CD4-positive, alpha-beta T cell (primary cell): ENCODE measurements around the gene HTR3C. TPM values are rescaled to one million over a fixed set of nuclear protein-coding genes. Genes with fewer than 3 reads are reported as not detected.

Experiments
- ATAC-seq: fragments of 200-7000 bp; cut with Tn5 transposase; one replicate; pipeline ENCODE4 v1.10.0; 2022; ENCODE audit warnings: mild to moderate bottlenecking; ENCODE audit not compliant: poor library complexity
- CTCF ChIA-PET: fragments of 350-600 bp; sonication (Branson Sonifier 250); formaldehyde crosslinking; loops from one replicate; lab custom pipeline; 2021; ENCODE audit warnings: antibody characterized with exemption, inconsistent platforms; lab: Charles Lee
- POLR2A ChIA-PET: fragments of 350-600 bp; sonication (Branson Sonifier 250); formaldehyde crosslinking; loops from one replicate; lab custom pipeline; 2021; ENCODE audit warnings: antibody characterized with exemption, inconsistent platforms; lab: Charles Lee
- DNase-seq, 14 experiments: peaks; one replicate each; pipeline ENCODE4 v3.0.0-alpha.2; 2013 to 2020; ENCODE audit warnings: mixed read lengths in 2 of 14
- H3K27ac ChIP-seq, 2 donors: one replicate each; pipeline versions ENCODE4 v1.5.1 to v1.7.0; 2013; ENCODE audit warnings: low read length in 2 of 2, low read depth in 1 of 2, mild to moderate bottlenecking in 1 of 2
- H3K27me3 ChIP-seq, 2 experiments: 1 replicate in 1 of 2; 2 replicates in 1 of 2; pipeline versions ENCODE4 v1.6.1 to v1.7.0; 2013; ENCODE audit warnings: low read length in 2 of 2, control low read depth in 1 of 2, mild to moderate bottlenecking in 1 of 2, moderate library complexity in 1 of 2; ENCODE audit not compliant: insufficient read depth in 2 of 2, control insufficient read depth in 1 of 2
- H3K36me3 ChIP-seq: one replicate; pipeline ENCODE4 v1.6.1; 2013; ENCODE audit warnings: low read length, control low read depth; ENCODE audit not compliant: insufficient read depth
- H3K4me1 ChIP-seq: one replicate; pipeline ENCODE4 v1.6.1; 2013; ENCODE audit warnings: low read length, control low read depth; ENCODE audit not compliant: insufficient read depth
- H3K4me3 ChIP-seq: one replicate; pipeline ENCODE4 v1.5.1; 2013; ENCODE audit warnings: mild to moderate bottlenecking, low read length, moderate library complexity
- H3K9me3 ChIP-seq, 2 experiments: 1 replicate in 1 of 2; 2 replicates in 1 of 2; pipeline versions ENCODE4 v1.6.1 to v1.7.0; 2013; ENCODE audit warnings: low read length in 2 of 2, mild to moderate bottlenecking in 2 of 2, control low read depth in 1 of 2, moderate library complexity in 1 of 2; ENCODE audit not compliant: control insufficient read depth in 1 of 2, insufficient read depth in 1 of 2
- H3K27ac Mint-ChIP-seq: one replicate; pipeline ENCODE4 v1.8.0; 2020; ENCODE audit warnings: mixed read lengths
- H3K27me3 Mint-ChIP-seq: one replicate; pipeline ENCODE4 v1.8.0; 2021; ENCODE audit warnings: mixed read lengths
- H3K36me3 Mint-ChIP-seq: one replicate; pipeline ENCODE4 v1.8.0; 2021; ENCODE audit warnings: low read depth, mixed read lengths
- H3K4me1 Mint-ChIP-seq: one replicate; pipeline ENCODE4 v1.8.0; 2021; ENCODE audit warnings: low read depth, mixed read lengths
- H3K4me3 Mint-ChIP-seq: one replicate; pipeline ENCODE4 v1.8.0; 2020; ENCODE audit warnings: mild to moderate bottlenecking, mixed read lengths
- H3K9me3 Mint-ChIP-seq: one replicate; pipeline ENCODE4 v1.8.0; 2020; ENCODE audit warnings: mixed read lengths
- CTCF ChIP-seq: fragments of 200-600 bp; IDR thresholded peaks from one replicate; pipeline ENCODE4 v1.8.0; 2022; ENCODE audit warnings: antibody characterized with exemption, mild to moderate bottlenecking
- intact Hi-C, 2 experiments: fragments of 100-400 bp; cut with DNase I in 1 of 2; cut with micrococcal nuclease in 1 of 2; formaldehyde crosslinking; loops; one replicate each; pipeline versions ENCODE4 v1.15.1 to v1.9.0; 2023 to 2025; cut with DNase I, micrococcal nuclease
- total RNA-seq, 174 experiments: library from RNA in 2 of 174; stranded (reverse) in 2 of 174; gene quantifications; one replicate each; pipeline ENCODE4 v1.2.3 and lab custom pipeline; 2021 to 2026

The HTR3C gene
- total RNA-seq, 2 experiments from 2014 or later: not detected

- POLR2A ChIA-PET: no interaction called here
- Mint-ChIP-seq H3K27ac (no peak overlapping the region), H3K36me3 (no peaks in the 10 kb centered on the region), H3K4me1 (no peaks in the 10 kb centered on the region), H3K27me3 (no peaks in the 10 kb centered on the region), H3K9me3 (no peaks in the 10 kb centered on the region), H3K4me3 (no peak overlapping the region)
- DNase-seq: no peak
- intact Hi-C loops: no loop called here
- no peak for TF ChIP-seq CTCF
- Histone ChIP-seq H3K9me3 (no peaks in the 10 kb centered on the region), H3K4me3 (no peak overlapping the region), H3K36me3 (no peaks in the 10 kb centered on the region), H3K27ac (no peak overlapping the region), H3K4me1 (no peaks in the 10 kb centered on the region), H3K27me3 (no peaks in the 10 kb centered on the region)
- ATAC-seq: no peak
- CTCF ChIA-PET: no interaction called here
Measured at GRCh38 chr3:184062637-184063036, 9.8 kb downstream of the HTR3C start.

DNA sequence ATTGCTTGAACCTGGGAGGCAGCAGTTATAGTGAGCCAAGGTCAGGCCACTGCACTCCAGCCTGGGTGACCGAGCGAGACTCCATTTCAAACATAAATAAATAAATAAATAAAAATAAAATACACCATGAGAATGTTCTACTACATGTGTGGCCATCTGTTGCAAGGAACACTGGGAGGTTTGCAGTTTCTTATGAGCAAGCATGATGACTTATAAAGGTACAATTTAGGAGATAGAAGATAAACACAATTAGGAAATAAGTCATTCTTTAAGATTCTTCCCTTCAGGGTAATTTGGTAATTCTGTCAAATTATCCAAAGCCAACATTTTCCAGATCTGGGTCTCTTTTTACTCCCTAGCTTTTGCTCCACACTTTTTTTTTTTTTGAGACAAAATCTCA, 13.4 kb downstream of the HTR3C start:
- Mint-ChIP-seq H3K4me3 (no peak overlapping the region), H3K27ac (no peak overlapping the region), H3K27me3 (no peaks in the 10 kb centered on the region), H3K9me3 (no peaks in the 10 kb centered on the region), H3K36me3 (no peaks in the 10 kb centered on the region), H3K4me1 (no peaks in the 10 kb centered on the region)
- Histone ChIP-seq H3K4me3 (no peak overlapping the region), H3K4me1 (no peaks in the 10 kb centered on the region), H3K36me3 (no peaks in the 10 kb centered on the region), H3K27ac (no peak overlapping the region), H3K9me3 (peaks cover 0 to 6% of the 10 kb centered on the region in 2 experiments), H3K27me3 (no peaks in the 10 kb centered on the region)
- intact Hi-C loops: no loop called here
- ChIA-PET POLR2A (no interaction called here), CTCF (no interaction called here)
- DNase-seq (no peak), ATAC-seq (no peak)
- no peak for TF ChIP-seq CTCF

DNA sequence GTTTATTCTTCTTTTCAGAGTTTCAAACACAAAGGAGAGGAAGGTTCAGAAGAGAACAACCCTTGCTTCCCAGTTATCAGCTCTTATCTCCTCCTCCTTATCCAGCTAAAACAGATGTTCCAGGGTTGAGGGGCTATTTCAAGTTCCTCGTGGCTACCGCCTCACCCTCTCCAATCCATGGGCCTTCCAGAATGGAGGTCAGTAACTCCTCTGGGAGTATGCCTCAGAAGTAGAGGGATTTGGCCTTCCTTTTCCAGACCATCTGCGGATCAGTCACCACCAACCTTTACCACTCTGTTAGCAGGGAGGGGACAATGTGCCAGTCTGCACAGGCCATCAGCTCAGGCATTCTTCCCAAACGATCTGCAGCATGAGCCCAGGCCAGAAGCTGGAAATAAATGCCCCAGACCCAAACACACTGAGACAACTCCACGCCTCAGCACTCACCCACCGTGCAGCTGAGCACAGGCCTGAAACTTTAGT, 14.8 kb downstream of the HTR3C start:
- Mint-ChIP-seq H3K4me3 (no peak overlapping the region), H3K4me1 (no peaks in the 10 kb centered on the region), H3K27me3 (no peaks in the 10 kb centered on the region), H3K9me3 (no peaks in the 10 kb centered on the region), H3K27ac (no peak overlapping the region), H3K36me3 (no peaks in the 10 kb centered on the region)
- no peak overlapping the region for H3K4me3 ChIP-seq
- peaks cover 0 to 6% of the 10 kb centered on the region in 2 experiments for H3K9me3 ChIP-seq
- H3K27me3 ChIP-seq: no peaks in the 10 kb centered on the region
- H3K27ac ChIP-seq: no peak overlapping the region
- ChIA-PET CTCF (no interaction called here), POLR2A (no interaction called here)
- no peak for TF ChIP-seq CTCF
- intact Hi-C loops: no loop called here
- H3K4me1 ChIP-seq: no peaks in the 10 kb centered on the region
- H3K36me3 ChIP-seq: no peaks in the 10 kb centered on the region
- ATAC-seq: no peak
- DNase-seq: no peak
